A549 (cell line): ENCODE measurements around the gene IDI1.

Experiments used
- CEBPB ChIP-seq, 2 experiments: fragments of >200 bp in 1 of 2; sonication (Bioruptor Twin) in 1 of 2; formaldehyde crosslinking in 1 of 2; IDR thresholded peaks; 2 replicates each; pipeline ENCODE4 v1.6.1; 2012 to 2016
- ESRRA ChIP-seq: fragments of 150-350 bp; IDR thresholded peaks from 2 replicates; pipeline ENCODE4 v1.6.1; 2014; ENCODE audit warnings: mild to moderate bottlenecking, low read length, borderline replicate concordance
- KDM1A ChIP-seq: fragments of 200-600 bp; sonication (generic); IDR thresholded peaks from 2 replicates; pipeline ENCODE4 v1.6.1; 2016; ENCODE audit warnings: low read depth, mild to moderate bottlenecking
- MAFK ChIP-seq: fragments of 450-650 bp; IDR thresholded peaks from 2 replicates; pipeline ENCODE4 v1.6.1; 2014; ENCODE audit not compliant: partially characterized antibody
- PHF8 ChIP-seq: fragments of 200-600 bp; sonication (generic); IDR thresholded peaks from 2 replicates; pipeline ENCODE4 v1.6.1; 2016; ENCODE audit warnings: low read depth, mild to moderate bottlenecking, antibody characterized with exemption, moderate library complexity, borderline replicate concordance
- TF ChIP-seq, protein P1 (sequence below): fragments of >200 bp; sonication (Bioruptor Twin); formaldehyde crosslinking; IDR thresholded peaks from 3 replicates; pipeline ENCODE4 v1.5.1; 2016
- TF ChIP-seq, protein P2 (sequence below): IDR thresholded peaks from 2 replicates; pipeline ENCODE4 v1.6.1; 2012
- TF ChIP-seq, protein P3 (sequence below): fragments of 250-450 bp; sonication (Bioruptor Pico); IDR thresholded peaks from 2 replicates; pipeline ENCODE4 v1.5.0; 2021; ENCODE audit warnings: mild to moderate bottlenecking, moderate library complexity, borderline replicate concordance

DNA sequence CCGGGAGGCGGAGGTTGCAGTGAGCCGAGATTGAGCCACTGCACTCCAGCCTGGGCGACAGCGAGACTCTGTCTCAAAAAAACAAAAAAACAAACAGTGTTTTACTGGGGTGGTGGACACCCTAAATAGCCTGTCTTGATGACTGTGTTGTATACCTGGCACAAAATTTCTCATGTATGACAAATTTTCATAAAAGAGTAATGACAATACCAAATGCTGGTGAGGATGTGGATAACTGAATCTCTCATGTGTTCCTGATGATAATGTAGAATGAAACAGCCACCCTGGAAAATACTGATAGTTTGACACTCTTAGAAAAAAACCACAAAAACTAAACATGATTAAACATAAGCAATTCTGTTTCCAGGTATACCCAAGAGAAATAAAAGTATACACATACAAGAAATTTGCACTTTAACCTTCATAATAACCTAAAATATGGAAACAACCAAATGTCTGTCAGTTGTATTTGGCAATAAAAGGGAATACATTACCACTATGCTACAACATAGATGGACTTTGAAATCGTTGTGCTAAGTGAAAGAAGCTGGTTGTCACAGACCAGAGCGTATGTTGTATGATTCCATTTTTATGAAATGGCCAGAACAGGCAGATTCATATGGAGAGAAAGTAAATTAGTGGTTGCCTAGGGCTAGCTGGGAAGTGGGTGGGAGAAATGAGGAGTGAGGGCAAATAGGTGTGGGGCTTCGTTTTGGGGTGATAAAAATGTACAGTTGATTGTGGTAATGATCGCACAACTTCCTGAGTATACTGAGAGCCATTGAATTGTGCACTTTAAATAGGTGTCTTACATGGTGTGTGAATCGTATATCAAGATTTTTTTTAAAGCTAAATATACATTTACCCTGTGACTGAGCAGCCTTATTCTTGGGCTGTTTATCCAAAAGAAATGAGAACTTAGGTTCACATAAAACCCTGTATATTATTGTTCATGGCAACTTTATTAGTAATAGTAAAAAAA is 19.8 kb upstream of the IDI1 start:
- TF ChIP-seq, protein P1, sequence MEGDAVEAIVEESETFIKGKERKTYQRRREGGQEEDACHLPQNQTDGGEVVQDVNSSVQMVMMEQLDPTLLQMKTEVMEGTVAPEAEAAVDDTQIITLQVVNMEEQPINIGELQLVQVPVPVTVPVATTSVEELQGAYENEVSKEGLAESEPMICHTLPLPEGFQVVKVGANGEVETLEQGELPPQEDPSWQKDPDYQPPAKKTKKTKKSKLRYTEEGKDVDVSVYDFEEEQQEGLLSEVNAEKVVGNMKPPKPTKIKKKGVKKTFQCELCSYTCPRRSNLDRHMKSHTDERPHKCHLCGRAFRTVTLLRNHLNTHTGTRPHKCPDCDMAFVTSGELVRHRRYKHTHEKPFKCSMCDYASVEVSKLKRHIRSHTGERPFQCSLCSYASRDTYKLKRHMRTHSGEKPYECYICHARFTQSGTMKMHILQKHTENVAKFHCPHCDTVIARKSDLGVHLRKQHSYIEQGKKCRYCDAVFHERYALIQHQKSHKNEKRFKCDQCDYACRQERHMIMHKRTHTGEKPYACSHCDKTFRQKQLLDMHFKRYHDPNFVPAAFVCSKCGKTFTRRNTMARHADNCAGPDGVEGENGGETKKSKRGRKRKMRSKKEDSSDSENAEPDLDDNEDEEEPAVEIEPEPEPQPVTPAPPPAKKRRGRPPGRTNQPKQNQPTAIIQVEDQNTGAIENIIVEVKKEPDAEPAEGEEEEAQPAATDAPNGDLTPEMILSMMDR = no peak
- TF ChIP-seq, protein P2, sequence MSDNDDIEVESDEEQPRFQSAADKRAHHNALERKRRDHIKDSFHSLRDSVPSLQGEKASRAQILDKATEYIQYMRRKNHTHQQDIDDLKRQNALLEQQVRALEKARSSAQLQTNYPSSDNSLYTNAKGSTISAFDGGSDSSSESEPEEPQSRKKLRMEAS = no peak
- TF ChIP-seq ESRRA (no peak), PHF8 (no peak), CEBPB (IDR thresholded peaks at IDR 0.05) (no peak), MAFK (no peak), KDM1A (no peak)
- TF ChIP-seq, protein P3, sequence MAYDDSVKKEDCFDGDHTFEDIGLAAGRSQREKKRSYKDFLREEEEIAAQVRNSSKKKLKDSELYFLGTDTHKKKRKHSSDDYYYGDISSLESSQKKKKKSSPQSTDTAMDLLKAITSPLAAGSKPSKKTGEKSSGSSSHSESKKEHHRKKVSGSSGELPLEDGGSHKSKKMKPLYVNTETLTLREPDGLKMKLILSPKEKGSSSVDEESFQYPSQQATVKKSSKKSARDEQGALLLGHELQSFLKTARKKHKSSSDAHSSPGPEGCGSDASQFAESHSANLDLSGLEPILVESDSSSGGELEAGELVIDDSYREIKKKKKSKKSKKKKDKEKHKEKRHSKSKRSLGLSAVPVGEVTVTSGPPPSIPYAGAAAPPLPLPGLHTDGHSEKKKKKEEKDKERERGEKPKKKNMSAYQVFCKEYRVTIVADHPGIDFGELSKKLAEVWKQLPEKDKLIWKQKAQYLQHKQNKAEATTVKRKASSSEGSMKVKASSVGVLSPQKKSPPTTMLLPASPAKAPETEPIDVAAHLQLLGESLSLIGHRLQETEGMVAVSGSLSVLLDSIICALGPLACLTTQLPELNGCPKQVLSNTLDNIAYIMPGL (CRISPR knock-in tag) = no peak
